ENCODE measurements around the gene PHACTR1.
A peak's percentile ranks its signal among the peaks of the same experiment; 100 is the strongest.

PHACTR1 gene

GRCh38 chr6:12806136-12806535, 89.6 kb downstream of the PHACTR1 start:
- no peak for DNase-seq

DNA sequence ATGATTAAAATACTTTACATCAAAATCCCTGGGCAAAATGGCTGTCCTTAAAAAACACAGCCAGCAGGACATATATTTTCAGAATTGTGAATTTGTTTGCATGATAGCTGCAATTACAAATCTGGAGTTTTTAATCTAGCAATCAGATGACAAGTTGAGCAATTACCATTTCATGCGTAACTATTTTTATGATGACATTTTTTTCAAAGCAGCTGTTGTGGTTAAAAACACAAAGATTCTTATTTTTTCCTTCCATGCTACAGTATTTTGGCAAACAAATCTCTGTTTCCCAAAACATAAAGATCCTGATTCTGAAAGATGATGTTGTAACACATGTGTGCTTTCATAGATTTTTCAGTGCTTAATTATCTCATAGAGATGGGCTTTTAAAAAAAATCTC, 90.2 kb downstream of the PHACTR1 start:
- DNase-seq = no peak

- DNase-seq = no peak
These were observed 95.0 kb downstream of the PHACTR1 start for GRCh38 chr6:12811519-12811918.

- no peak for DNase-seq
These were observed 96.8 kb downstream of the PHACTR1 start for GRCh38 chr6:12813321-12813720.

DNA sequence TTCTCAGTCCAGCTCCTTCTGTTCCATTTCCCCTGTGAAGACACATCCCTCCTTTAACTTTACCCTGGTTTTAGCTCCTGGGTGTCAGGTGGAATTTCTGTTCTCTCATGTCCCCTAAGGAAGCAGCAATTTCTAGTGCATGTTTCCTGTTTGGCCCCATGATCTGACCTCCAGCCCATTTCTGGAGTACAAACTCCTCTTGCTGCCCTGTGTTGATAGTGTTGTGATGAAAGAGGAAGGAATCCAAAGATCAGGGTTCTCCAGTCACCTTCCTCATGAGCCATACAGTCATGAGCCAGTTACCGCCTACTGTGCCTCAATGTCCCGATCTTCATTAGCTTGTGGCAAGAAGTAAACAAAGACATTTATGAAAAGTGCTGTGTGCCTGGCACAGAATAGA, 97.4 kb downstream of the PHACTR1 start:
- DNase-seq = no peak

- no peak for DNase-seq
These were observed 98.5 kb downstream of the PHACTR1 start for GRCh38 chr6:12815089-12815488.

- DNase-seq = no peak
These were observed 99.5 kb downstream of the PHACTR1 start for GRCh38 chr6:12815884-12816600.

GRCh38 chr6:12818324-12818723, 101.8 kb downstream of the PHACTR1 start:
- no peak for DNase-seq

- DNase-seq = no peak
These were observed 107.3 kb downstream of the PHACTR1 start for GRCh38 chr6:12823847-12824246.

DNA sequence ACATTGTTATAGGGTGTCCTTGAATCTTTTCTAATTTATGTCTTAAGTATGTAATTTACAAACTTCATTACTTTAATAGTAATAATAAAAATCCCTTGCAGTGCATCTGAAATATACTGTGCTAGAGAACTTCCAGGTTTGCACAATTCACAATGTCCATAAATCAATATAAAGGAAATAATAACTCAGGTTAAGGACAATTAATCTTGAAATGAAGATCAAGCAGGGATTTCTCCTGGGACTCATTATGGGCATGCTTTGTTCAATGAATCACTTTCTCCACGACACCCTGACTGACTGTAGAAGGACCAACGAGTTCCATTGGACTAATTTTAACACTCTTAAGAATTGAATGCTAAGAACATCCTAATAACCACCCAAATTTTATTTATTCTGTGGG, 110.0 kb downstream of the PHACTR1 start:
- no peak for DNase-seq

- no peak for DNase-seq
These were observed 111.4 kb downstream of the PHACTR1 start for GRCh38 chr6:12827921-12828320.

GRCh38 chr6:12832226-12832735, 115.7 kb downstream of the PHACTR1 start:
- DNase-seq = no peak

GRCh38 chr6:12836009-12836408, 119.4 kb downstream of the PHACTR1 start:
- DNase-seq = no peak

DNA sequence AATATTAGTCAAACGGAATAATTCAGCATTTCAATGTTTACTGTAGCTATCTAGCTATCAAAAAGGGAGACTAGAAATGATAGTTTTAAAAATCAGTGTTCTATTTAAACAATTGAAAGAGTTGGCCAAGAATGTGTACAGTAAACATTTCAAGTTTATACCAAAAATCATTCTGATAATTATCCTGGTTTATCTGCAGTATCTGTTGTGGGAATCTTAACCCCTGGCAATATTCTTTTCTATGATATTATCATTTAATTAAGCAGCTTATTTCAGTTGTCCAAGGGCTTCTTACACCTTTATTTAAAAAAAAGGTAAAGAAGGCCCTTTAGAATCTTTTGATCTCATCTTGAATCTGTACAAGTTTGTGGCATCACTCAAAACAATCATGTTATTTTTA, 125.1 kb downstream of the PHACTR1 start:
- no peak for DNase-seq

- no peak for DNase-seq
These were observed 125.5 kb downstream of the PHACTR1 start for GRCh38 chr6:12842114-12842513.

- no peak for DNase-seq
These were observed 126.1 kb downstream of the PHACTR1 start for GRCh38 chr6:12842658-12843057.

- peak; percentile 7 for DNase-seq
These were observed 128.0 kb downstream of the PHACTR1 start for GRCh38 chr6:12844284-12845223.

DNA sequence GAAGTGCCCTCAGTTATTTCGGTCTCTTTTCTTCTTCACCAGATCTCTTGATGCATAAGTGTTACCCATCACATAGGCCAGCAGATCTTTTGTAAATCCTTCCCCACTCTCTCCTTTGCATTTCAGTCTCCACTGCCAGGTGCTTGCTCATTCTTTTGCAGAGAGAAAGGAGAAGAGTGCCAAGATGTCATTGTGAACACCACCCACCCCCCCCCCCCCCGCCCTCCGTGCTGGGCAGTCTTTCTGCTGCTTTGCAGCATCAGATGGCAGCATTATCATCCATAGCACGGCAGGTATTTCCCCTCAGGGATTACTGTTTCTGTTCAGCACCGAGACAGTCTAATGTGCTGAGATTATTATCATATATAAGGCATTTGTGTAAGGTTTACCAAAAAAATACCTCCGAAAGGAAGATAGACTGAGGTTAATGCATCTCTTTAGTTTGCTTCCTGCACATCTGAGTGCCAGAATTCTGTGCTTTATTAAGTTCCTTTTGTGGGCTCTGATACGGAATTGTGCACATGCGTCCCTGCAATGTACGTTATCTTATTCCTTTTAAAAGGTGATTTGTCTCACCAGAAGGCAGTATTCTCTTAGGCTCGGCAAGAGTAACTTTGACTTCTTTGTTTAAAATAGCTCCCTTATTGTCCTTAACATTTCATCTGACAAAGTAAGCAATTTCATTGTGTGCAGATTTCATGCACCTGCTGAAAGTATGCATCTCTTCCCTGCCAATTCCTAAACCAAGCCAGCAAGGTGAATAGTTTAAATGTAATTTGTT, 128.8 kb downstream of the PHACTR1 start:
- peak; percentile 19 for DNase-seq

- DNase-seq = no peak
These were observed 132.6 kb downstream of the PHACTR1 start for GRCh38 chr6:12848964-12849808.

DNA sequence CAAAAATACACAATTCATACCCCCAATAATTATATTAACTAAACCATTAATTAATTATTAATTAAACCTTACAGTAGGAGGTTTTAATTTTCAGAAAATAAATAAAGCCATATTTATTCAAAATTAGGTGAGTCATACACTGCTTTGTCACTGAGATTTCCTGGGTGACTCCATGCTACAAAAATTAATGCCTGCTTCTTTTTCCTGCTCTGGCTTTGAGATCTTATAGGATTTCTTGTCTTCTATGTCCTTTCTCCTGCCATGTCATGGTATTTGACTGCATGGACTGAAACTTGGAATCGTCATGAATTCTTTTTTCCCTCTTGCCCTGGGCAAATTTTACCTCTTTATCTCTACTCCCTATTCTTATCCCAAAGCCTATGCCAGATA, 133.2 kb downstream of the PHACTR1 start:
- DNase-seq = no peak

- DNase-seq = no peak
These were observed 134.6 kb downstream of the PHACTR1 start for GRCh38 chr6:12851123-12851695.

- DNase-seq = no peak
These were observed 145.0 kb downstream of the PHACTR1 start for GRCh38 chr6:12861603-12862002.
